ENCODE data around the gene PKHD1.

Gene PKHD1

DNA sequence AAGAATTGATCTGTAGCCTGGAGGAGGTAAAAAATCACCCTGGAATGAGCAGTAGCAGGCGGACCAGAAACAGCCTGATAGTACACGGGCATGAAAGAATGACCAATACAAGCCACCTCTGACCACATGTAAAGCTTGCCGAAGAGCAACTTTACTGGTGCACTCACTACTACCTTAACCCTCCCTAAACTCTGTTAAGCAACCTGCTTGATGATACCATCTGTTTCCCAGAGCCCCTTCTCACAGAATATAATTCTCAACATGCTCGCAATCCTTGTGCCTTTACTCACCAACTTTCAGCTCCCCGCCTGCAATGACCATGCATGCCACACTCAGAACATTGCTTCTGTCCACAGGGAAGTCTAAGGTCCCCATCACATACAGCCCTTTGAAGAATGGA is 296.5 kb downstream of the PKHD1 start:
- DNase-seq (ENCODE audit: low spot score), result no peak

DNA sequence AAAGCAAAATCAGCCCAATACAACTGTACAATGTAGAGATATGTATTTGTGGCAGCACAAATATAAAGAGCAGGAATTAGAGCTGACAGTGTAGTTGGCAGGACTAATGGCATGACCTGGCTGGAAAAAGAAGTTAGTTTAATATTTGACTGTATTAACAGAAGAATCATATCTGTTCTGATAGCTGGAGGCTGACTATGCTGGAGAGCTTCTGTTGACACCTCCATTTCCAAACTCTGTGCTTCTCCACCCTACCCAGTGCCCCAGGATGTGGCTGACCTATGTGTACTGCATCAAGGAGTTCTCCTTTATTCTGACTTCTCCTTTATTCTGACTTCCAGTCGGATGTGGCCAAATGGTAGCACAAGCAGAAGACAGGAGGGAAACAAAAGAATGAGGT is 299.3 kb downstream of the PKHD1 start:
- DNase-seq (ENCODE audit: low spot score), result no peak

GRCh38 chr6:51778666-51779065 is 308.7 kb downstream of the PKHD1 start:
- DNase-seq (ENCODE audit: low spot score), result no peak

DNA sequence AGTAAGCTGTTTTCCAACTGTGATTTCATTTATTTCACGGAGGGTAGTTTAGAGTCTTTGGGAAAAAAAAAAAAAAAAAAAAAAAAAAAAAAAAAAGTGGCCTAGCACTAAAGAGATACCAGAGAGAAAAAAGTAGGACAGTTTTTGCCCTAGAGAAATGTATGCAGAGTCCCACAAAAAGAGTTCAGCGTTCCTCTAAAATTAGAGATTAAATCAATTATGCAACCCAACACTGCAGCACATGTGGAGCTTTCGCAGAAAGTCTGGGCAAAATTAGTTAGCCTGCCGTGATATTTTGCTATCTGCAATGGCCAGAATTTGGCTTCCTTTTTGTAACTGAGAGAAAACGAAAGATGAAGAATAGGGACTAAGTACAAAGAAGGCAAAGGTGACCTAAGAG is 309.8 kb downstream of the PKHD1 start:
- DNase-seq (ENCODE audit: low spot score), result no peak

DNA sequence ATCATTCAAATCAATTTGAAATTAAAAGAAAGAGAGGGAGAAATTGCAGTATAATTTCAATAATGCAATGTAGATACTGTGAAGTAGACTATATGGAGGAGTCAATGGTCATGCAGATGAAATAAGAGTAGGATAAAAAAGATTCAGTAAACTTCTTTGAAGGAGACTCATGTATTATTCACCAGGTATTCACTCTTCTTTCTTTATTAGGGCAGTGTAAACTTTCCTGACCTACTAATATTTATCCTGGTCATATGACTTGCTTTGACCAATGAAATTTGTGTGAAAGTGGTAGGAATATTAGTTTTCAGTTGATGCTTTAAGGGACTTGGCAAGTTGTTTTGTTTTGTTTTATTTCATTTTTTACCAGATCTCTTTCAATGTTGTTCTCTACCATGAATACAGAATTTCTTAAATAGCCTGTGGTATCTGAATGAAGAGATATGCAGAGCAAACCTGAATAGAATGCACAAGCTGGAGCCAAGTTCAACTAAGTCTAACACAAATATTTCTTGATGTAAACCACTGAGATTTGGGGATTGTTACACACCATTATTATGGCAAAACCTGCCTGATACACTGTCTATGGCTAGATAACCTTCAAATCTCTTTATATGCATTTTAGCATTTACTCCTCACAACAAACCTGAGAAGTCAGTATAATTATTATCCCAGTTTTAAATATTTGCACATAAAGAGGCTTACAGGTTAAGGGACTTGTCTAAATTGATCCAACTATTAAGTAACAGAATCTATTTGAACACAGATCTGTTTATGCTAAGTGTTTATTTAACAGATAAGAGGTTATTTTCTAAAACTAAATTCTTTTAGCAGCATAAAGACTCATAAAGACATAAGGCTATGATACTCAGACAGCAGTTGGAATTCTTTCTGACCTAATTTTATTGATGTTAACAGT is 311.2 kb downstream of the PKHD1 start:
- no peak for DNase-seq (ENCODE audit: low spot score)

GRCh38 chr6:51768087-51768486 is 319.3 kb downstream of the PKHD1 start:
- no peak for DNase-seq (ENCODE audit: low spot score)

DNA sequence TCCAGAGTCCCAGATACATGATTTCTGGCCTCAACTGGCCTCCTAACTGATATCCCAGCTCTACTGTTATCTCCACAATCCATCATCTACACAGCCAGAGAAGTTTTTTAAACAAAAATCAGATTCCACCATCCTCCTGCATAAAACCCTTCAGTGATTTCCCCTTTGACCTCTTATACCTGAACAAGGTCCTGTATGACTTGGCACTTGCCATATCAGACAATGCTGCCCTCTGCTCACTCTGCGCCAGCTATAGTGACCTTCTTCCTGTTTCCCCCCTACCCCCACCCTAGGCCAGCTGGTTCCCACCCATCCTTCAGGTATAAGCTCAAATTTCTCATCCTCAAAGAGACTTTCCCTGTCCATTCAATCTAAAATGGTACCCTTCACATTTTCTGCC is 322.2 kb downstream of the PKHD1 start:
- no peak for DNase-seq (ENCODE audit: low spot score)

GRCh38 chr6:51753635-51754034 is 333.8 kb downstream of the PKHD1 start:
- DNase-seq (ENCODE audit: low spot score), result no peak

DNA sequence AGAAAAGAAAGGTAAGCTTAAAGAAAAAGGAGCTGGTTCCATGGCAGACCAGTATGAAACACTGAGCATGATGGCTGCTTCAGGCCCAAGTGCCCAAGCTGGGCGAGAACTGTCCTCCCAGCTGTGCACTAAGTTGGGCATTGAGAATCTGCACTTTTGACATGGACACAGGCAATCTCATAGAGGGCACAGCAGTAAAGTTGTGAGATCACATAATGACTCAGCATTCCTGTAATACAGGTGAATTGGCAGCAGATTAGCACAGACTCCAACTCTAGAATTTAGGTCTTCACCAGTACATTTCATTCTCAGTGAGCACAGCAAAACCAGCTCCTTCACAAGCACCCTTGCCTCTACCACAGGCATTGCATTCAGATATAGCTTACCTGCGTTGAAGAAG is 343.4 kb downstream of the PKHD1 start:
- no peak for DNase-seq (ENCODE audit: low spot score)

DNA sequence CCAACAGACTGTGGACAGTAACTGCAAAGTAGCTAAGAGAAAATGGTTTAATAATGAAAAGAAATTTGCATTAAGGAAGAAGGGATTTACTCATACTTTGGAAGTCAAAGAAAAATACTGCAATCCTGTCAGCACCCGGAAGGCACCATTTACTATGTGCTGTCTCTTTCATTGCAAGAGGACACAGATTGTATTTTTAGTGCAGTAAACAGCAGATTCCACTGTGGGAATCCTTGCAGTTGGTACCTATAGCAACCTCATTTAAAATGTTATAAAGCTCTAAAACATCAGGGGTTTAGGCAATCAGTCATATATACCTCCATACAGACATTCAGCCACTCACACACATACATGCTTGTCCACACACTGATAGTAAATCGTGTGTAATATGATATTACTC is 346.8 kb downstream of the PKHD1 start:
- DNase-seq (ENCODE audit: low spot score), result no peak

- DNase-seq (ENCODE audit: low spot score), result no peak
Observed at GRCh38 chr6:51738614-51739013, 348.8 kb downstream of the PKHD1 start.

DNA sequence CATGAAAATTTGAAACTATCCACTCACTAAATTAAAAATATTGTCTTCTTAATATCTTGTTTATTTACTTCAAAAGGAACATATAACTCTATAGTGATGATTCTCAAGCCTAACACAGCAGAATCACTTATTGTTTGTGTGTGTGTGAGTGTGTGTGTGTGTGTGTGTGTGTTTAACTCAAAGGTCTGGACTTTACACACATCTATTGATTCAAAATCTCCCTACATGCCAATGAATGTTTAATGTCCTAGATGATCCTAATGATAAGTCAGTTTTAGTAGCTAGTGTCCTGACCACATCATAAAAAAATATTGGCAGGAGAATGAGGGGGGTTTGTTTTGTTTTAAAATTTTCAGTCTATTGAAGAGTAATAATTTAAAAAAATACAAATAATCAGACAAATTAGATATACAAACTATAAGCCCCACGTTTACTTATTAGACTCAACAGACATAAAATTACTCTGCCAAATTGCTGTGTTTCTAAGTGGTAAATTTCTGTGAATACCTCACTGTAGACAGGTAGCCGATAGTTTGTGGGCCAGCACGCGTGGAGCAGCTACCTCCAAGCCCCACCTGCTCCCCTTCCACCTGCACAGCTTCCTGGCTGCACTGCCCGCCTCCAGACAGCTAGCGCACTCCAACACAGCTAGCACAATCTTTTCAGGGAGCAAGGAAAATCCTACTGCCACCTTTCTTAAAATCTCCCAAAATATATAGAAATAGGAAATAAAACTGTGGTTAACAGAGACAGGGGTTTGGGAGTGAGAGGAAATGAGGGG is 349.6 kb downstream of the PKHD1 start:
- DNase-seq (ENCODE audit: low spot score), result no peak

DNA sequence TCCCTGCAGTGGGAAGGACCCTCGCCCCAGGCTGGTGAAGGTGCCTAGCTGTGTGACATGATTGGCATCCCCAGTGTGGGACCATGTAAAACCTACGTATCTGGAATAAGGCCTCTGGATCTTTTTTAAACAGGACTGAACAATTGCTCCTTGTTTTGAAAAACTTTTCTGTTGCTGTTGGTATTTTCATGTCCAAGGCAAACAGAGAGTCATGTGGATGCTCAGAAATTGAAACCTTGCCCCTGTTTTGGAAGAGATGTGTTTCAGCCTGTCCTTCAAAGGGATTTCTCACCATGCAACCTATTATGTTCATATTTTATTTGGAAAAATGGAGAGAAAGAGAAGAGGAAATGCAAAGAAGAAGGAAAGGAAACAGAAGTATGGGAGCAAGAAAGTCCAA is 362.3 kb downstream of the PKHD1 start:
- no peak for DNase-seq (ENCODE audit: low spot score)

DNA sequence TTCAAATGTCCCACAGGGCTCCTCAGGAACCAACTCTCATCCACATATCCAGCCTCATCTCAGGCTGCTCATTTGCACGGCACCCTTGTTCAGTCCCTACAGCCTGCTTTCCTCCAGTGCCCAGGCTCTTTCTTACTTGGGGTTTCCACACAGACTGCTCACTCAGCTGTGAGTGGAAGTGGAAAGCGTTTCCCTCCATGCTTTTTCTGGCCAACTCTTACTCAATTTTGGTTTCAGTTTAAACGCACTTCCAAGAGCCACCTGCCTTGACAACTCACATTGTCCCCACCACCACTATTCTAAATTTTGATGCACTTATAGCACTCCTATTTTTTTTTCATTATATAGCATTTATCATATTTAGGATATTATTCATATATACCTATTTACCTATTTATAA is 367.1 kb downstream of the PKHD1 start:
- DNase-seq (ENCODE audit: low spot score), result no peak

DNA sequence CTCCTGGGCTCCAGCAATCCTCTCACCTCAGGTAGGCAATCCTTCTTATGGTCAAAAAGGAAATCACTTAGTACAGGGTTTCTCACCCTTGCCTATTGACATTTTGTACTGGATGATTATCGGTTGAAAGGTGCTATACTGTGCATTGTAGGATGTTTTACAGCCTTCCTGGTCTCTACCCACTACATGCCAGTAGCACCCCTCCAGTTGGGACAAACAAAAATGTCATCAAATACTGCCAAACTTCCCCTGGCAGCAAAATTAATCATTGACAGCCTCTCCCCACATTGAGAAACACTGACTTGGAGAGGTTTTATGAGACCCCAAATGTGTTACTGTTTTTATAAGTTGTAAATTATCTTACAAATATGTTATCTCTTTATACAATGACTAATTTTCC is 368.1 kb downstream of the PKHD1 start:
- DNase-seq (ENCODE audit: low spot score), result no peak

GRCh38 chr6:51718533-51718932 is 368.9 kb downstream of the PKHD1 start:
- no peak for DNase-seq (ENCODE audit: low spot score)

DNA sequence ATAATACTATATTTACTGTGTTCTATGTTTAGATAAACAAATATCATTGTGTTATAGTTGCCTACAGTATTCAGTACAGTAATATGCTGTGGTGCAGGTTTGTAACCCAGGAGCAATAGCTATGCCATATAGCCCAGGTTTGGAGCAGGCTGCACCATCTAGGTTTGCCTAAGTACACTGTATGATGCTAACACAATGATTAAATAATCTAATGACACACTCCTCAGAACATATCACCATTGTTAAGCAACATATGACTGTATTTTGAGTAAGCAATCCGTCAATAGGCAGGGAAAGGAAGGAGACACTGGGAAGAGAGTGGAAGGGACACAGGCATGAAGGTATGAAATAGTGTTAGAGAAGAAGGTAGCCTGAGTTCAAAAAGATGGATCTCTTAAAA is 369.9 kb downstream of the PKHD1 start:
- DNase-seq (ENCODE audit: low spot score), result no peak

GRCh38 chr6:51711876-51712275 is 375.5 kb downstream of the PKHD1 start:
- no peak for DNase-seq (ENCODE audit: low spot score)

GRCh38 chr6:51706086-51706485 is 381.3 kb downstream of the PKHD1 start:
- no peak for DNase-seq (ENCODE audit: low spot score)

- no peak for DNase-seq (ENCODE audit: low spot score)
Observed at GRCh38 chr6:51704932-51705540, 382.4 kb downstream of the PKHD1 start.

DNA sequence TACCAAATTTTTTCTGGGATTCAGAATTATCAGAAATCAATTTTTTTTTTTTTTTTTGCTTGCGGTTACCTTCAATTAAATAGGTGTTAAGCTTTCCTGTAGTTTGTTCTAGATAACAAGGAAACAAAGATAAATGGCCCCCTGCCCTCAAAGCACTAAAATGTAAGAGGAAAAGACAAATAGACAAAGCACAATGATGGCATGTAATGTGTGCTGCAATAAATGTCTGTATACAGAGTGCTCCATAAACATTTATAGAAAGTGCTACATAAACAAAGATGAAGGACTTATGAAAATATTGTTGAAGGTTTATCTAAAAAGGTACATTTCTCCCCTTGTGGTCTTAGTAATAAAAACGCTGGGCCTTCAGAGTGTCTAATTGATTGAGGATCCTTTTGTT is 384.6 kb downstream of the PKHD1 start:
- DNase-seq (ENCODE audit: low spot score), result no peak

- no peak for DNase-seq (ENCODE audit: low spot score)
Observed at GRCh38 chr6:51684603-51685002, 402.8 kb downstream of the PKHD1 start.

- DNase-seq (ENCODE audit: low spot score), result no peak
Observed at GRCh38 chr6:51684038-51684437, 403.4 kb downstream of the PKHD1 start.
